Neuronal stem cell (in vitro differentiated cells): Measurements from ENCODE around the gene TBC1D10A.

Experiments
- DNase-seq: peaks from one replicate; pipeline ENCODE4 v3.0.0-alpha.2; 2013; ENCODE audit warnings: low spot score
- H2AFZ ChIP-seq: one replicate; pipeline ENCODE4 v1.6.1; 2013; ENCODE audit warnings: mild to moderate bottlenecking, low read length, inconsistent platforms
- H2AK5ac ChIP-seq: 2 replicates; pipeline ENCODE4 v1.6.1; 2013; ENCODE audit warnings: low read depth, mild to moderate bottlenecking, inconsistent platforms, low read length, moderate library complexity, mixed read lengths
- H2BK120ac ChIP-seq: 2 replicates; pipeline ENCODE4 v1.6.1; 2013; ENCODE audit warnings: low read depth, mild to moderate bottlenecking, inconsistent platforms, low read length, moderate library complexity, mixed read lengths
- H2BK12ac ChIP-seq: one replicate; pipeline ENCODE4 v1.6.1; 2013; ENCODE audit warnings: low read length, inconsistent platforms
- H2BK15ac ChIP-seq: 2 replicates; pipeline ENCODE4 v1.6.1; 2013; ENCODE audit warnings: mild to moderate bottlenecking, low read length, inconsistent platforms, mixed read lengths
- H2BK5ac ChIP-seq: one replicate; pipeline ENCODE4 v1.6.1; 2013; ENCODE audit warnings: inconsistent platforms, mild to moderate bottlenecking, low read length, moderate library complexity
- H3K14ac ChIP-seq: one replicate; pipeline ENCODE4 v1.6.1; 2013; ENCODE audit warnings: low read length, inconsistent platforms
- H3K18ac ChIP-seq: 2 replicates; pipeline ENCODE4 v1.6.1; 2013; ENCODE audit warnings: low read length, inconsistent platforms
- H3K23ac ChIP-seq: 2 replicates; pipeline ENCODE4 v1.6.1; 2013; ENCODE audit warnings: low read depth, mild to moderate bottlenecking, mixed read lengths, low read length, inconsistent platforms; ENCODE audit not compliant: poor library complexity
- H3K27ac ChIP-seq: replicated peaks from 3 replicates; pipeline ENCODE4 v1.5.1; 2013; ENCODE audit warnings: low read length, inconsistent platforms
- H3K27me3 ChIP-seq, 3 experiments: 2 replicates each; pipeline ENCODE4 v1.6.1; 2013; ENCODE audit warnings: low read length in 3 of 3, mild to moderate bottlenecking in 2 of 3, inconsistent platforms in 1 of 3, low read depth in 1 of 3, mixed read lengths in 1 of 3, moderate library complexity in 1 of 3; ENCODE audit not compliant: control insufficient read depth in 3 of 3, insufficient read depth in 3 of 3
- H3K36me3 ChIP-seq, 2 donors: replicated peaks in 1 of 2; 2 replicates each; pipeline ENCODE4 v1.6.1; 2013; ENCODE audit warnings: low read length in 2 of 2; ENCODE audit not compliant: control insufficient read depth in 2 of 2, insufficient read depth in 2 of 2
- H3K4ac ChIP-seq: 2 replicates; pipeline ENCODE4 v1.6.1; 2013; ENCODE audit warnings: inconsistent platforms, mild to moderate bottlenecking, low read length, moderate library complexity
- H3K4me1 ChIP-seq, 2 donors: 1 replicate in 1 of 2; 2 replicates in 1 of 2; pipeline ENCODE4 v1.6.1; 2013; ENCODE audit warnings: low read length in 2 of 2, low read depth in 1 of 2; ENCODE audit not compliant: control insufficient read depth in 2 of 2, insufficient read depth in 1 of 2
- H3K4me2 ChIP-seq: one replicate; pipeline ENCODE4 v1.6.1; 2013; ENCODE audit warnings: mild to moderate bottlenecking, low read length, inconsistent platforms; ENCODE audit not compliant: insufficient read depth, poor library complexity, severe bottlenecking
- H3K4me3 ChIP-seq, 2 donors: 2 replicates each; pipeline ENCODE4 v1.5.1; 2013; ENCODE audit warnings: low read length in 2 of 2, mild to moderate bottlenecking in 2 of 2, inconsistent platforms in 1 of 2, moderate library complexity in 1 of 2
- H3K79me1 ChIP-seq: one replicate; pipeline ENCODE4 v1.6.1; 2013; ENCODE audit warnings: low read depth, mild to moderate bottlenecking, inconsistent platforms, low read length, moderate library complexity
- H3K9ac ChIP-seq: one replicate; pipeline ENCODE4 v1.6.1; 2013; ENCODE audit warnings: mild to moderate bottlenecking, low read depth, low read length, inconsistent platforms; ENCODE audit not compliant: poor library complexity
- H3K9me3 ChIP-seq, 2 donors: replicated peaks in 1 of 2; 2 replicates each; pipeline versions ENCODE3 to v1.6.1; 2013; ENCODE audit warnings: low read length in 2 of 2, mild to moderate bottlenecking in 2 of 2, inconsistent platforms in 1 of 2, low read depth in 1 of 2, mixed read lengths in 1 of 2, moderate library complexity in 1 of 2; ENCODE audit not compliant: control insufficient read depth in 2 of 2, insufficient read depth in 1 of 2
- H4K8ac ChIP-seq: one replicate; pipeline ENCODE4 v1.6.1; 2013; ENCODE audit warnings: low read depth, mild to moderate bottlenecking, inconsistent platforms, low read length, moderate library complexity
- H4K91ac ChIP-seq: one replicate; pipeline ENCODE4 v1.6.1; 2013; ENCODE audit warnings: low read length, low read depth, mild to moderate bottlenecking, inconsistent platforms; ENCODE audit not compliant: poor library complexity
- WGBS, 2 donors: extraction: QIAGEN DNeasy Blood & Tissue Kit; methylation state at CpG; one replicate each; pipeline ENCODE4 v1.1.7; 2013; ENCODE audit warnings: missing lambda C conversion rate in 2 of 2, mixed read lengths in 1 of 2; ENCODE audit not compliant: insufficient read length in 2 of 2, insufficient replicate concordance in 1 of 2; ENCODE audit errors: extremely low coverage in 2 of 2; 5-methylcytosine and 5-hydroxymethylcytosine counted together

The TBC1D10A gene

GRCh38 chr22:30252411-30253204 is 74.1 kb downstream of the TBC1D10A start:
- Histone ChIP-seq H3K4ac (peak overlapping the region; percentile 90), H3K36me3 (no peaks in the 10 kb centered on the region), H3K27ac (no peak overlapping the region)

GRCh38 chr22:30251711-30252110 is 75.0 kb downstream of the TBC1D10A start:
- no peaks in the 10 kb centered on the region for H3K36me3 ChIP-seq
- no peak overlapping the region for H3K4ac ChIP-seq
- peak overlapping the region; percentile 49 for H2AFZ ChIP-seq
- H2BK5ac ChIP-seq = peak overlapping the region; percentile 47
- no peak overlapping the region for H3K14ac ChIP-seq
- H3K27me3 ChIP-seq = peaks cover 0 to 6% (median 0%) of the 10 kb centered on the region in 3 experiments
- no peak overlapping the region for H3K4me2 ChIP-seq
- no peak overlapping the region for H4K8ac ChIP-seq
- H4K91ac ChIP-seq = no peak overlapping the region
- H2BK12ac ChIP-seq = no peak overlapping the region
- no peak overlapping the region for H3K18ac ChIP-seq
- WGBS, 2 donors = no CpG with 5 or more reads among the region's 10 CpGs
- no peak overlapping the region for H3K9ac ChIP-seq
- H3K23ac ChIP-seq = no peak overlapping the region
- no peak overlapping the region for H2BK120ac ChIP-seq
- DNase-seq = no peak
- H2AK5ac ChIP-seq = no peak overlapping the region
- peaks cover 18 to 40% of the 10 kb centered on the region in 2 donors for H3K4me1 ChIP-seq
- no peak overlapping the region for H2BK15ac ChIP-seq
- H3K79me1 ChIP-seq = peaks cover 3% of the 10 kb centered on the region
- no peaks in the 10 kb centered on the region for H3K9me3 ChIP-seq
- no peak overlapping the region for H3K4me3 ChIP-seq
- no peak overlapping the region for H3K27ac ChIP-seq

More at GRCh38 chr22:30252411-30253204, 74.1 kb downstream of the TBC1D10A start:
- peak overlapping the region; percentile 78 for H2BK12ac ChIP-seq
- H3K9me3 ChIP-seq = no peaks in the 10 kb centered on the region
- H2AFZ ChIP-seq = peak overlapping the region; percentile 74
- no CpG with 5 or more reads among the region's 22 CpGs for WGBS, 2 donors
- H2BK15ac ChIP-seq = peak overlapping the region; percentile 79
- H3K27me3 ChIP-seq = no peaks in the 10 kb centered on the region
- no peak overlapping the region for H3K4me2 ChIP-seq
- peak overlapping the region; percentile 92 for H2AK5ac ChIP-seq
- peak overlapping the region; percentile 87 for H3K18ac ChIP-seq
- peak overlapping the region in 1 of 2 donors; percentile 59 for H3K4me3 ChIP-seq
- H3K14ac ChIP-seq = peak overlapping the region; percentile 12
- H4K91ac ChIP-seq = peak overlapping the region; percentile 4
- no peak overlapping the region for H2BK120ac ChIP-seq
- H4K8ac ChIP-seq = peak overlapping the region; percentile 70
- DNase-seq = no peak
- H2BK5ac ChIP-seq = peak overlapping the region; percentile 58
- peak overlapping the region; percentile 11 for H3K23ac ChIP-seq
- H3K4me1 ChIP-seq = peaks cover 18 to 34% of the 10 kb centered on the region in 2 donors
- H3K9ac ChIP-seq = peak overlapping the region; percentile 26
- peaks cover 3% of the 10 kb centered on the region for H3K79me1 ChIP-seq

- no peak overlapping the region for H3K9ac ChIP-seq
- no peak overlapping the region for H2BK120ac ChIP-seq
- no peak overlapping the region for H2BK12ac ChIP-seq
- H3K27me3 ChIP-seq = peaks cover 0 to 11% (median 0%) of the 10 kb centered on the region in 3 experiments
- H3K4me1 ChIP-seq = peaks cover 18 to 42% of the 10 kb centered on the region in 2 donors
- H3K4ac ChIP-seq = no peak overlapping the region
- no peak overlapping the region for H4K91ac ChIP-seq
- H2AK5ac ChIP-seq = peak overlapping the region; percentile 97
- H3K14ac ChIP-seq = no peak overlapping the region
- H3K4me2 ChIP-seq = no peak overlapping the region
- no peak overlapping the region for H2BK15ac ChIP-seq
- no peaks in the 10 kb centered on the region for H3K9me3 ChIP-seq
- H3K36me3 ChIP-seq = no peaks in the 10 kb centered on the region
- H2AFZ ChIP-seq = no peak overlapping the region
- no peak overlapping the region for H2BK5ac ChIP-seq
- H3K18ac ChIP-seq = peak overlapping the region; percentile 11
- H3K27ac ChIP-seq = no peak overlapping the region
- no peak overlapping the region for H3K23ac ChIP-seq
- no peak overlapping the region for H3K4me3 ChIP-seq
- no peak overlapping the region for H4K8ac ChIP-seq
- DNase-seq = no peak
- H3K79me1 ChIP-seq = peaks cover 3% of the 10 kb centered on the region
- WGBS, 2 donors = no CpG with 5 or more reads among the region's 12 CpGs
Measured at GRCh38 chr22:30250661-30251267, 76.0 kb downstream of the TBC1D10A start.

GRCh38 chr22:30250039-30250565 is 76.6 kb downstream of the TBC1D10A start:
- peaks cover 3% of the 10 kb centered on the region for H3K79me1 ChIP-seq
- DNase-seq = no peak
- H3K4me2 ChIP-seq = no peak overlapping the region
- no peak overlapping the region for H2BK12ac ChIP-seq
- H3K27me3 ChIP-seq = peaks cover 0 to 11% (median 0%) of the 10 kb centered on the region in 3 experiments
- no peak overlapping the region for H3K27ac ChIP-seq
- H2BK5ac ChIP-seq = no peak overlapping the region
- WGBS, 2 donors = no CpG with 5 or more reads among the region's 3 CpGs
- H3K36me3 ChIP-seq = no peaks in the 10 kb centered on the region
- no peak overlapping the region for H2BK120ac ChIP-seq
- no peak overlapping the region for H3K9ac ChIP-seq
- H3K18ac ChIP-seq = peak overlapping the region; percentile 36
- no peak overlapping the region for H4K8ac ChIP-seq
- H2AFZ ChIP-seq = no peak overlapping the region
- H4K91ac ChIP-seq = no peak overlapping the region
- no peak overlapping the region for H3K4ac ChIP-seq
- no peak overlapping the region for H2BK15ac ChIP-seq
- no peak overlapping the region for H3K23ac ChIP-seq
- H3K9me3 ChIP-seq = no peaks in the 10 kb centered on the region
- no peak overlapping the region for H3K4me3 ChIP-seq
- H3K14ac ChIP-seq = peak overlapping the region; percentile 4
- H3K4me1 ChIP-seq = peaks cover 21 to 46% of the 10 kb centered on the region in 2 donors
- peak overlapping the region; percentile 97 for H2AK5ac ChIP-seq
